Cardiac muscle cell (in vitro differentiated cells and primary cell): ENCODE measurements around the gene TSPAN5. TPM values are rescaled to one million over a fixed set of nuclear protein-coding genes. Genes with fewer than 3 reads are reported as not detected.

Experiments used
- DNase-seq, 2 donors: peaks; one replicate each; pipeline versions ENCODE4 v3.0.0 to v3.0.0-alpha.2; 2010 to 2017; ENCODE audit warnings: low read depth in 1 of 2, low spot score in 1 of 2
- H3K27ac ChIP-seq: fragments of 200-600 bp; sonication (generic); 2 replicates; pipeline ENCODE4 v1.5.1; 2016
- H3K27me3 ChIP-seq: fragments of 200-600 bp; sonication (generic); 2 replicates; pipeline ENCODE4 v1.6.0; 2016; ENCODE audit warnings: control low read depth
- H3K36me3 ChIP-seq: fragments of 200-600 bp; sonication (generic); 2 replicates; pipeline ENCODE4 v1.5.1; 2016; ENCODE audit warnings: control low read depth
- H3K4me1 ChIP-seq: fragments of 200-600 bp; sonication (generic); 2 replicates; pipeline ENCODE4 v1.8.1; 2017; ENCODE audit warnings: low read depth, mild to moderate bottlenecking, mixed run types
- H3K4me3 ChIP-seq: fragments of 200-600 bp; sonication (generic); 2 replicates; pipeline ENCODE4 v1.5.1; 2016; ENCODE audit warnings: mild to moderate bottlenecking
- H3K9me3 ChIP-seq: fragments of 200-600 bp; sonication (generic); 2 replicates; pipeline ENCODE4 v1.5.1; 2017; ENCODE audit warnings: low read depth, mild to moderate bottlenecking, control low read depth
- polyA plus RNA-seq: library from polyadenylated mRNA; unstranded; fragments of >200 nt; fragmentation: Nextera tagmentation; extraction: Ambion mirVana; gene quantifications from 2 replicates; pipeline ENCODE4 v1.2.1, GENCODE V29; 2016
- total RNA-seq: library from RNA; depleted of rRNA; stranded (reverse); fragments of >200 nt; gene quantifications from 2 replicates; pipeline ENCODE4 v1.2.3, GENCODE V29; 2016
- TF ChIP-seq, protein P1 (sequence below): IDR thresholded peaks from 2 replicates; pipeline ENCODE4 v1.5.1; 2012; ENCODE audit warnings: low read depth, mild to moderate bottlenecking, low read length

TSPAN5 gene
- total and polyA plus RNA-seq, 2 experiments from 2014 or later: 26.9 to 39.8 TPM

DNA sequence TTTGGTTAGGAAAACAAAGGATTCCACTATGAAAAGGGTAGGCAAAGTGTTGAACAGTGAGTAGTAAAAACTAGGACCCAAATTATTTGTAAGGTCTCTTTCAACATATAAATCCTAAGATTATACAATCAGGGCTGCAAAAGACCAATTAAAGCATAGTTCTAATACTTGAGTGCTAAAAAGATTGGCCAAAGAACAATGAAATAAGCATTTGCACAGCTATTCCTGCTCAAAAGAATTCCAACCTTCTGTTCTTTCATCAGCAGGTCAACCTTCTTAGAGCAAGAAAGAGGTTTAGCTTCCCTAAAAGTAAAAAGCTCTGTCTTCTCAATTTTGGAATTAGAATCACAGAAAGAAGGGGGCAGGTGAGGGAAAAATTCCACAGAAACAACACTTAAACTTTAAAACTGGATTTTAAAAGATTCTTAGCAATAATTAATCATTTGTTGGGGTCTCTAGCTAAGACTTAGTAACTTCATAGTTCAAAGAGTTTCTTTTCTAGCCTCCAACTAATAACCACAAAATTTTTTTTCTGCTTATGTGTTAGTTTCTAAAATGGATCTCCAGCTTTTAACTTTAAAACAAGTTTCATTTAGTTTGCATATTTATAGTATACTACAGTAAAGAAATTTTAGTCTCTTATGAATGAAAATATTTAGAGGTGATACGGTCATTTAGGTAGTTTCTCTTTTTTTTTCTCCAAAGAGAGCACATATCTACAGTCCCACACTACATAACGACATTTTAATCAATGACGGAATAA is 16.3 kb downstream of the TSPAN5 start:
- no peak overlapping the region for H3K27ac ChIP-seq
- no peaks in the 10 kb centered on the region for H3K36me3 ChIP-seq
- no peak overlapping the region for H3K4me3 ChIP-seq
- no peaks in the 10 kb centered on the region for H3K27me3 ChIP-seq
- H3K9me3 ChIP-seq: no peaks in the 10 kb centered on the region
- DNase-seq: no peak
- no peaks in the 10 kb centered on the region for H3K4me1 ChIP-seq
- TF ChIP-seq, protein P1, sequence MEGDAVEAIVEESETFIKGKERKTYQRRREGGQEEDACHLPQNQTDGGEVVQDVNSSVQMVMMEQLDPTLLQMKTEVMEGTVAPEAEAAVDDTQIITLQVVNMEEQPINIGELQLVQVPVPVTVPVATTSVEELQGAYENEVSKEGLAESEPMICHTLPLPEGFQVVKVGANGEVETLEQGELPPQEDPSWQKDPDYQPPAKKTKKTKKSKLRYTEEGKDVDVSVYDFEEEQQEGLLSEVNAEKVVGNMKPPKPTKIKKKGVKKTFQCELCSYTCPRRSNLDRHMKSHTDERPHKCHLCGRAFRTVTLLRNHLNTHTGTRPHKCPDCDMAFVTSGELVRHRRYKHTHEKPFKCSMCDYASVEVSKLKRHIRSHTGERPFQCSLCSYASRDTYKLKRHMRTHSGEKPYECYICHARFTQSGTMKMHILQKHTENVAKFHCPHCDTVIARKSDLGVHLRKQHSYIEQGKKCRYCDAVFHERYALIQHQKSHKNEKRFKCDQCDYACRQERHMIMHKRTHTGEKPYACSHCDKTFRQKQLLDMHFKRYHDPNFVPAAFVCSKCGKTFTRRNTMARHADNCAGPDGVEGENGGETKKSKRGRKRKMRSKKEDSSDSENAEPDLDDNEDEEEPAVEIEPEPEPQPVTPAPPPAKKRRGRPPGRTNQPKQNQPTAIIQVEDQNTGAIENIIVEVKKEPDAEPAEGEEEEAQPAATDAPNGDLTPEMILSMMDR: no peak

DNA sequence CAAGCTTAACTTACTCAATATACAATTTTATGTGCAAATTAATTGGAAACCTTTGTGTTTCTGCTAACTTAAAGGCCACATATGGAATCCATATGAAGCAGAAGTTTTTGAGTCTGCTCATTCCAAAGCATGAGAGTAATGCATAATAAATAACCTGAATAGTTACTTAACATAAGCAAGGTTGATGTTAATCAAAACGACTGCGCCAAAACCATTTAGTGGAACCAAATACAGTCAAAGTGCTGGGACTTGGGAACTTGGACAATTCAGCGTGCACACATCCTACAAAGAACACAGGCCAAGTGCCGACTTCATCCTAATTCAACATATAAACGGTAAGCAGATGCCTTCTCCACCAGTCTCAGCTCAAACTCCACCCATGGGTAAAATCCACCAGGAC is 17.0 kb downstream of the TSPAN5 start:
- Histone ChIP-seq H3K27me3 (no peaks in the 10 kb centered on the region), H3K36me3 (no peaks in the 10 kb centered on the region), H3K9me3 (no peaks in the 10 kb centered on the region), H3K4me3 (no peak overlapping the region), H3K27ac (no peak overlapping the region), H3K4me1 (no peaks in the 10 kb centered on the region)
- TF ChIP-seq, protein P1: no peak
- DNase-seq: no peak

DNA sequence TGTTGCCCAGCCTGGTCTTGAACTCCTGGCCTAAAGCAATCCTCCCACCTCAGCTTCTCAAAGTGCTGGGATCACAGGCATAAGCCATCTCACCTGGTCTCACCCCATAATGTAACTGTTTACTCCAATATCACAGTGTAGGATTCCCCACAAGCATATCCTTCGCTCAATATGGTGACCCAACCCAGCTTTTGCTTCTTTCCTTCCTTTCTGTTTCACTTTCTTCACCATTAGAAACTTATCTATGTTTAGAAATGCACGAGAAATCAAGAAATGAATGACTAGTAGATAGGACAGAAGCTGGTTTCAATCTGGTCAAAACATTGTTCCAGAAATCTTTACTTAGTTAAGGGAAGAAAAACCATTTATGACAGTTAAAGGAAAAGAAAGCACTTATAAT is 18.9 kb downstream of the TSPAN5 start:
- no peak overlapping the region for H3K27ac ChIP-seq
- no peaks in the 10 kb centered on the region for H3K4me1 ChIP-seq
- H3K27me3 ChIP-seq: no peaks in the 10 kb centered on the region
- no peak overlapping the region for H3K4me3 ChIP-seq
- TF ChIP-seq, protein P1: no peak
- DNase-seq: peak in 1 of 2 donors; percentile 40
- H3K36me3 ChIP-seq: no peaks in the 10 kb centered on the region
- no peaks in the 10 kb centered on the region for H3K9me3 ChIP-seq

DNA sequence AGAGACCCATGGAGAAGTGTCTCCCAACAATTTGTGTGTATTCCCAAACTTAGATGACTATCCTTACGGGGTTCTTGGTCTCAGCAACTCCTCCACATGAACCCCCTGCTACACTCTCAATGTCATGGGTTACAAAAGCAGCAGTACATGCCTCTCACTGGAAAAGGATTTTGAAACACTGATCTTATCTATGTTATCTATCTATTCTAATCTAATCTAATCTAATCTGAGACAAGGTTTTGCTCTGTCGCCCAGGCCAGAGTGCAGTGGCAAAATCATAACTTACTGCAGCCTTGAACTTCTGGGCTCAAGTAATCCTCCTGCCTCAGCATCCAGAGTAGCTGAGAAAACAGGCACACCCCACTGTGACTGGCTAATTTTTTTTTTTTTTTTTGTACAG is 19.3 kb downstream of the TSPAN5 start:
- no peak overlapping the region for H3K4me3 ChIP-seq
- H3K9me3 ChIP-seq: no peaks in the 10 kb centered on the region
- H3K27ac ChIP-seq: no peak overlapping the region
- TF ChIP-seq, protein P1: no peak
- H3K27me3 ChIP-seq: no peaks in the 10 kb centered on the region
- H3K4me1 ChIP-seq: no peaks in the 10 kb centered on the region
- H3K36me3 ChIP-seq: no peaks in the 10 kb centered on the region
- no peak for DNase-seq

DNA sequence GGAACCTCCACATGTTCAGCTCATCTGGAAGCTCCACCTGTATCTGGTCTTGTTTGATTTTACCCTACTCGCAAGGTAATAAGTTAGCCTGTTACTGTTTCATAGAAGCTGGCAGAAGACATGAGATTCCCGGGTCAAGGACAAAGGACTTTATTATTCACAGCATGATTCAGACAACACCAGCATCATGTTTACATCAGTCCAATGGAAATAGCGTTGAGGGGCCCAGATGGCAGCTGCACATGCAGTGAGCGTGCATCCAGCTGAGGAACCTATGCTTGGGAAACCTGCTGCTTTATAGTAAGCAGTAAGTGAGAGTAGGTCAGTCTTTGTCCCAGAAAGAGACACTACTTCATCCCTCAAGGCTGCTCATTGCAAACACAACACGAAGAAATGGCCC is 19.8 kb downstream of the TSPAN5 start:
- DNase-seq: no peak

More for the DNA sequence above, 19.8 kb downstream of the TSPAN5 start:
- Histone ChIP-seq H3K4me3 (no peak overlapping the region), H3K4me1 (no peaks in the 10 kb centered on the region), H3K27ac (no peak overlapping the region), H3K36me3 (no peaks in the 10 kb centered on the region), H3K27me3 (no peaks in the 10 kb centered on the region), H3K9me3 (no peaks in the 10 kb centered on the region)
- TF ChIP-seq, protein P1: no peak
